ENCODE data around the gene LRIT2. TPM values are rescaled to one million over a fixed set of nuclear protein-coding genes. Genes with fewer than 3 reads are reported as not detected.

The LRIT2 gene
- total RNA-seq, 1 experiment from 2014 or later: not detected

DNA sequence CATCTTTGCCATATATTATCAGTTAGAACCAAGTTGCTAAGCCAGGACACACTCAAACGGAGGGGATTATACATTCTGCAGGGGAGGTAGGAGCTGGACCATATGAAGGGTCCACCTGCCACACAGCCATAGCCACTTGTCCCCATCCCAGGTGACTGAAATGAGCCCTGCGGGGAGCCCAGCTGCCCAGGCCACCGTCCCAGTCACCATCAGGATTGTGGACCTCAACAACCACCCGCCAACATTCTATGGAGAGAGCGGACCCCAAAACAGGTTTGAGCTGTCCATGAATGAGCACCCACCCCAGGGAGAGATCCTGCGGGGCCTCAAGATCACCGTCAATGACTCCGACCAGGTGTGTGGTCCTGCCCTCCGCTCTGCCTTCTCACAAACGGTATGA, 17.3 kb downstream of the LRIT2 start:
- H3K36me3 Mint-ChIP-seq (ENCODE audit: insufficient read depth in 1 of 3, low read depth in 3 of 3): no peaks in the 10 kb centered on the region; a peak in 1 of 7 replicates
- no peak overlapping the region for H3K14ac ChIP-seq (ENCODE audit: insufficient read depth, low read length)

More for the DNA sequence above, 17.3 kb downstream of the LRIT2 start:
- no peaks in the 10 kb centered on the region for H3K4me1 Mint-ChIP-seq
- H2BK5ac ChIP-seq (ENCODE audit: insufficient read length, low read length): no peak overlapping the region
- no peaks in the 10 kb centered on the region for H3K23me2 ChIP-seq (ENCODE audit: insufficient read length, low read depth, low read length, poor library complexity, severe bottlenecking)
- H3K4ac ChIP-seq (ENCODE audit: low read depth, low read length): no peak overlapping the region
- H3K79me2 ChIP-seq (ENCODE audit: insufficient read depth, low read length): no peaks in the 10 kb centered on the region
- H3K9ac ChIP-seq (ENCODE audit: extremely low read depth, insufficient read length, low read length): no peak overlapping the region
- H2BK120ac ChIP-seq (ENCODE audit: low read depth, low read length, poor library complexity, severe bottlenecking): no peak overlapping the region
- no peak overlapping the region for H3K23ac ChIP-seq (ENCODE audit: insufficient read length, low read depth, low read length)
- no peak overlapping the region for H4K5ac ChIP-seq (ENCODE audit: insufficient read length, low read depth, low read length)
- H3K4me1 ChIP-seq (ENCODE audit: insufficient read depth, low read length): no peaks in the 10 kb centered on the region
- no peak overlapping the region for H3T11ph ChIP-seq (ENCODE audit: low read length)
- H2AFZ ChIP-seq (ENCODE audit: low read length): no peak overlapping the region
- H3K4me2 ChIP-seq (ENCODE audit: insufficient read depth, insufficient read length, low read length): no peak overlapping the region
- no peak overlapping the region for H3K4me3 Mint-ChIP-seq
- no peaks in the 10 kb centered on the region for H3K9me3 Mint-ChIP-seq
- H3K27ac ChIP-seq (ENCODE audit: insufficient read length, low read depth, low read length): no peak overlapping the region
- no peaks in the 10 kb centered on the region for H4K20me1 ChIP-seq (ENCODE audit: control insufficient read depth, insufficient read depth, insufficient read length)
- H3K79me1 ChIP-seq (ENCODE audit: insufficient read depth, low read depth, low read length, poor library complexity, severe bottlenecking): no peaks in the 10 kb centered on the region
- TF ChIP-seq, protein P1, sequence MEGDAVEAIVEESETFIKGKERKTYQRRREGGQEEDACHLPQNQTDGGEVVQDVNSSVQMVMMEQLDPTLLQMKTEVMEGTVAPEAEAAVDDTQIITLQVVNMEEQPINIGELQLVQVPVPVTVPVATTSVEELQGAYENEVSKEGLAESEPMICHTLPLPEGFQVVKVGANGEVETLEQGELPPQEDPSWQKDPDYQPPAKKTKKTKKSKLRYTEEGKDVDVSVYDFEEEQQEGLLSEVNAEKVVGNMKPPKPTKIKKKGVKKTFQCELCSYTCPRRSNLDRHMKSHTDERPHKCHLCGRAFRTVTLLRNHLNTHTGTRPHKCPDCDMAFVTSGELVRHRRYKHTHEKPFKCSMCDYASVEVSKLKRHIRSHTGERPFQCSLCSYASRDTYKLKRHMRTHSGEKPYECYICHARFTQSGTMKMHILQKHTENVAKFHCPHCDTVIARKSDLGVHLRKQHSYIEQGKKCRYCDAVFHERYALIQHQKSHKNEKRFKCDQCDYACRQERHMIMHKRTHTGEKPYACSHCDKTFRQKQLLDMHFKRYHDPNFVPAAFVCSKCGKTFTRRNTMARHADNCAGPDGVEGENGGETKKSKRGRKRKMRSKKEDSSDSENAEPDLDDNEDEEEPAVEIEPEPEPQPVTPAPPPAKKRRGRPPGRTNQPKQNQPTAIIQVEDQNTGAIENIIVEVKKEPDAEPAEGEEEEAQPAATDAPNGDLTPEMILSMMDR (conservative IDR thresholded peaks at IDR 0.05): no peak
- H3K27me3 ChIP-seq (ENCODE audit: insufficient read depth, low read length): no peaks in the 10 kb centered on the region
- H3K9me3 ChIP-seq (ENCODE audit: control insufficient read depth, low read depth, low read length): no peaks in the 10 kb centered on the region
- no peak overlapping the region for H2BK15ac ChIP-seq (ENCODE audit: low read depth, low read length)
- no peak overlapping the region for H2BK20ac ChIP-seq (ENCODE audit: low read depth, low read length, poor library complexity, severe bottlenecking)
- no peak overlapping the region for H4K91ac ChIP-seq (ENCODE audit: insufficient read length, low read depth, low read length)
- H2AK5ac ChIP-seq (ENCODE audit: insufficient read length, low read length): no peak overlapping the region
- H3K27ac Mint-ChIP-seq: no peak overlapping the region
- DNase-seq: no peak
- no peak overlapping the region for H3K56ac ChIP-seq (ENCODE audit: insufficient read length, low read depth, low read length)
- H4K8ac ChIP-seq (replicated peaks; ENCODE audit: insufficient read length, low read depth, low read length): no peak overlapping the region
- WGBS (ENCODE audit: extremely low coverage, insufficient read length, low lambda C conversion rate): no CpG with 5 or more reads among the region's 10 CpGs
- H2BK12ac ChIP-seq (ENCODE audit: insufficient read length, low read depth, low read length): no peak overlapping the region
- H3K18ac ChIP-seq (ENCODE audit: insufficient read length, low read depth, low read length): no peak overlapping the region
- peaks cover 3% of the 10 kb centered on the region; the same call in 1 of the 2 replicates for H3K27me3 Mint-ChIP-seq (ENCODE audit: low read depth)

All from H9 (cell line).